Limb (tissue), 2 donors: ENCODE data around the gene DAB1.

Experiments used
- DNase-seq, 2 donors: peaks; one replicate each; pipeline ENCODE4 v3.0.0-alpha.2; 2016; ENCODE audit errors: extremely low spot score in 2 of 2

DAB1 gene

GRCh38 chr1:57084701-57085100 lies 339.2 kb downstream of the DAB1 start:
- no peak for DNase-seq

- no peak for DNase-seq
These were observed 341.0 kb downstream of the DAB1 start for GRCh38 chr1:57082711-57083439.

GRCh38 chr1:57079454-57080157 lies 344.3 kb downstream of the DAB1 start:
- no peak for DNase-seq

- no peak for DNase-seq
These were observed 351.3 kb downstream of the DAB1 start for GRCh38 chr1:57072401-57073110.

GRCh38 chr1:57067863-57068262 lies 356.0 kb downstream of the DAB1 start:
- peak; percentile 13 to 48 for DNase-seq

GRCh38 chr1:57066980-57067610 lies 356.8 kb downstream of the DAB1 start:
- DNase-seq = no peak

- no peak for DNase-seq
These were observed 358.4 kb downstream of the DAB1 start for GRCh38 chr1:57065442-57065841.

GRCh38 chr1:57064379-57065140 lies 359.3 kb downstream of the DAB1 start:
- DNase-seq = no peak

- DNase-seq = no peak
These were observed 360.3 kb downstream of the DAB1 start for GRCh38 chr1:57063406-57064125.

- DNase-seq = no peak
These were observed 362.5 kb downstream of the DAB1 start for GRCh38 chr1:57061369-57061768.

GRCh38 chr1:57060451-57060850 lies 363.4 kb downstream of the DAB1 start:
- DNase-seq = no peak

- DNase-seq = no peak
These were observed 365.0 kb downstream of the DAB1 start for GRCh38 chr1:57058652-57059501.

GRCh38 chr1:57048856-57049255 lies 375.0 kb downstream of the DAB1 start:
- DNase-seq = no peak

GRCh38 chr1:57046462-57046861 lies 377.4 kb downstream of the DAB1 start:
- no peak for DNase-seq

- no peak for DNase-seq
These were observed 382.0 kb downstream of the DAB1 start for GRCh38 chr1:57041901-57042300.

GRCh38 chr1:57040811-57041210 lies 383.0 kb downstream of the DAB1 start:
- no peak for DNase-seq

GRCh38 chr1:57036641-57037579 lies 386.9 kb downstream of the DAB1 start:
- no peak for DNase-seq

GRCh38 chr1:57034713-57035112 lies 389.1 kb downstream of the DAB1 start:
- DNase-seq = no peak
